ENCODE data around the gene PDCD1LG2.
A peak's percentile ranks its signal among the peaks of the same experiment; 100 is the strongest.
"Not testable (repeated sequence)": the region's sequence is repeated elsewhere in the genome, so short reads cannot be mapped to it uniquely, and the experiment has no call there.

The PDCD1LG2 gene

DNA sequence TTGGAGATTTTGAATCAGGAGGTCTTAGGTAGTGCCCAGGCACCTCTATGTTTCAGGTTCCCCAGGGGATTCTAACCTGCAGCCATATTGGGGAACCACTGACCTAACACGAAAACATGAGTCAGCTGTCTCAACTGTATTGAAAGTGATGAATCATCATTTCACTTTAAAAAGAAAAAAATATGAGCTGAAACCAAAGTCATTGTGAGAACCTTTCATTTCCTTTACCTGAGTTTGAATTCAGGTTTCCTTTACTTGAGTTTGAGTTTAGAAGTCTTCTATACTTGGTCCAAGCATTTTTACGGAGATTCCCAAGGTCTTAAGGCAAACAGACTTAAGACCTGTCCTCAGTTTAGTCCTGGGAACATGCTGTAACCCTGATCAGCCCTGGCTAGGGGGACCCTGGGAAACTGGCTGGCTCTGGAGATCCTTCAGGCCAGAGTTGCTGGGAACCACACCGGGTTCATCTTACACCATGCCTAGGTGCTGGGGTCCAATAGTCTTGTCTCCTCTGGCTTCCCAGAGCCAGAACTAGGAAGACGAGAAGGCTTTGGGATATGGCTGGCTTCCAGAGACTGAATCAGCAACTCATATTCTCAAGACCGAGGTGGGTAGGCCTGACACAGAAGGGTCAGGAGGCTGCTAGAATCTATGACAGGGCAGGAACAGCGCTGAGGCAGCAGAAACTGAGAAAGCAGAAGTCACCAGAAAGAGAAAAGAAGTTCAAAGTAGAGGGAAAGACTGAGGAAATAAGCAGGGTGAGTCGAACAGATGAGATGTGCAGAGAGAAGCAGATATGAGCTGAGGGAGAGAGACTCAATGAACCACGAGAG, 16.4 kb upstream of the PDCD1LG2 start:
- no peaks in the 10 kb centered on the region for H3K27me3 ChIP-seq
- H3K27ac ChIP-seq: no peak overlapping the region
- no peaks in the 10 kb centered on the region for H3K4me1 ChIP-seq
- no peaks in the 10 kb centered on the region for H3K36me3 ChIP-seq
- no peaks in the 10 kb centered on the region for H4K20me1 ChIP-seq
- no peak overlapping the region for H3K9ac ChIP-seq
- H3K4me2 ChIP-seq: no peak overlapping the region
- H3K4me3 ChIP-seq: no peak overlapping the region
- TF ChIP-seq Cebpa-rat (IDR thresholded peaks at IDR 0.05): no peak
- no peaks in the 10 kb centered on the region for H3K9me3 ChIP-seq

DNA sequence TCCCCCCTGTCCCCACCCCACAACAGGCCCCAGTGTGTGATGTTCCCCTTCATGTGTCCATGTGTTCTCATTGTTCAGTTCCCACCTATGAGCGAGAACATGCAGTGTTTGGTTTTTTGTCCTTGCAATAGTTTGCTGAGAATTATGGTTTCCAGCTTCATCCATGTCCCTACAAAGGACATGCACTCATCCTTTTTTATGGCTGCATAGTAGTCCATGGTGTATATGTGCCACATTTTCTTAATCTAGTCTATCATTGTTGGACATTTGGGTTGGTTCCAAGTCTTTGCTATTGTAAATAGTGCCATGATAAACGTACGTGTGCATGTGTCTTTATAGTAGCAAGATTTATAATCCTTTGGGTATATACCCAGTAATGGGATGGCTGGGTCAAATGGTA, 15.6 kb upstream of the PDCD1LG2 start:
- not testable (repeated sequence) for H3K4me1 ChIP-seq, H3K9me3 ChIP-seq, H3K4me2 ChIP-seq, H3K9ac ChIP-seq, H3K36me3 ChIP-seq, H4K20me1 ChIP-seq, H3K4me3 ChIP-seq, H3K27ac ChIP-seq, H3K27me3 ChIP-seq

DNA sequence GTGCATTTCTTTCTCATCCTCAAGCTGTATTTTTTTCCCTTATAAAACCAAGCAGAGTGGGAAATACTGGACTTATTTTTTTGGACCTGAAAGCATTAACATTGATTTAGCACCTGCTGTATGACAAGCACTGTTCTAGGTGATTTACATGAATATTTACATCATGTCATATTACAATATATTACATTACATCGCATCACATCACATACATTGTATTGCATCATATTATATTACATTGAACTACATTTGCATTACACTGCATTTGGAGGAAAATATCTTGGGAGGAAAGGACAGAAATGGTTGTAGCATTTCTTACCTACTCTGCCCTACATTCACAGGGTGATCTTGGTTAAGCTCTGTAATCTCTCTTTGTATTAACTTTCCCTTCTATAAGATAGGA, 11.2 kb upstream of the PDCD1LG2 start:
- no peaks in the 10 kb centered on the region for H3K9me3 ChIP-seq
- H3K36me3 ChIP-seq: peaks cover 12% of the 10 kb centered on the region; the same call in 1 of the 2 replicates
- no peak overlapping the region for H3K4me3 ChIP-seq
- H3K4me2 ChIP-seq: no peak overlapping the region
- no peak for TF ChIP-seq Cebpa-rat (IDR thresholded peaks at IDR 0.05)
- H4K20me1 ChIP-seq: no peaks in the 10 kb centered on the region
- no peak overlapping the region for H3K27ac ChIP-seq
- H3K27me3 ChIP-seq: no peaks in the 10 kb centered on the region
- peaks cover 12% of the 10 kb centered on the region for H3K4me1 ChIP-seq
- H3K9ac ChIP-seq: no peak overlapping the region

DNA sequence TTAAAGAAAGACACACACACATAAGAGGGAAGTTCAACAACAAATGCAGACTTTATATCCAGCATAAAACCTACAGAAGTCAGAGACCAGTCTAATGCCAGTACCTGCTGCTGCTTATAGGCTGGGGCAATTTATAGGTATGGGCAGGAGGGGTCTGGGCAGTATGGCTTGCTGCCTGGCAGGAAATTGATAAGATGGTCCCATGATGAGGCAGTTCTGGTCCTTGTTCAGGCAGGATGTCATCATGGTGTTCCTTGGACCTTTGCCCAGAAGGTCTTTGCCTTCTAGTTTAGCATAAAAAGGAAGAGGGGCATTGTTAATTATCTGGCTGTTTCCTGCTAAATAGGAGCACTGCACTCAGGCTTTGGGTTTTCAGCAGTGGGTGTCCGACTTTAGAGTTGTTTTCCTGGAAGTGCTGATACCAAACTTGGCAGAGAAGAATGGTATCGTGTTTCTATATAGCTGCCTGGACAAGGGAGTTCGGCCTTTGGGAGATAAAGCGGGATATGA, 10.4 kb upstream of the PDCD1LG2 start:
- Histone ChIP-seq H3K9ac (no peak overlapping the region), H3K27ac (no peak overlapping the region)
- TF ChIP-seq Cebpa-rat (IDR thresholded peaks at IDR 0.05): no peak

DNA sequence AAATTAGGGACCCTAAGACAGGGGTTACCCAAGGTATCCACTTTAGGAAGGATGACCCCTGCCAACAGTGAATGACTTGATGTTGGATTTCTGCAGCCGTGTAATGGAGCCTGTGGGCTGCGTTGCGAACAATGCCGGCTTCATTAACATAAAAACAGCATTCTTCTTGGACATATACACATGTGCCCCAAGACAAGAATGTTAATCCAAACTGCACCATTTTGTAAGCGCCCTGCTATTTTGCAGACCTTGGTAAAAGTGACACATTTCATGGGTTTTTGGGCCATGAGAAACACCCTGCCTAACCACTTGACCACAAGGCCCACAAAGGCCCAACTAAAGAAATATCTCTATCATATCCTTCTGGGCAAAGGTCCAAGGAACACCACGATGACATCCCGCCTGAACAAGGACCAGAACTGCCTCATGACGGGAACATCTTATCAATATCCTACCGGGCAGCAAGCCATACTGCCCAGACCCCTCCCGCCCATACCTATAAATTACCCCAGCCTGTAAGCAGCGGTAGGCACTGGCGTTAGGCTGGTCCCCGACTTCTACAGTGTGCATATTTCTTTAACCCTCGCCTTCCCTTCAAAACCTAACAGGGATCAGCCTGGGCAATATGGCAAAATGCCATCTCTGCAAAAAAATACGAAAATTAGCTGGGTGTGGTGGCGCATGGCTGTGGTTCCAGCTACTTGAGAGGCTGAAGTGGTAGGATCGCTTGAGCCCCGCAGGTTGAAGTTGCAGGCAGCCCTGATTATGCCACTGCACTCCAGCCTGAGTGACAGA, 9.7 kb upstream of the PDCD1LG2 start:
- peak overlapping the region; percentile 13; the same call in 1 of the 2 replicates for H3K4me2 ChIP-seq
- no peaks in the 10 kb centered on the region for H3K9me3 ChIP-seq
- no peak overlapping the region for H3K4me3 ChIP-seq
- no peak overlapping the region for H3K27ac ChIP-seq
- H3K27me3 ChIP-seq: no peaks in the 10 kb centered on the region
- TF ChIP-seq Cebpa-rat (IDR thresholded peaks at IDR 0.05): no peak
- no peak overlapping the region for H3K9ac ChIP-seq
- H4K20me1 ChIP-seq: no peaks in the 10 kb centered on the region
- H3K36me3 ChIP-seq: peaks cover 12% of the 10 kb centered on the region; the same call in 1 of the 2 replicates
- H3K4me1 ChIP-seq: peaks cover 12% of the 10 kb centered on the region

More for the DNA sequence above, 10.4 kb upstream of the PDCD1LG2 start:
- H4K20me1 ChIP-seq: no peaks in the 10 kb centered on the region
- no peak overlapping the region for H3K4me3 ChIP-seq
- H3K4me2 ChIP-seq: peak overlapping the region; percentile 13; the same call in 1 of the 2 replicates
- H3K4me1 ChIP-seq: peaks cover 12% of the 10 kb centered on the region
- no peaks in the 10 kb centered on the region for H3K9me3 ChIP-seq
- no peaks in the 10 kb centered on the region for H3K27me3 ChIP-seq
- peaks cover 12% of the 10 kb centered on the region; the same call in 1 of the 2 replicates for H3K36me3 ChIP-seq

DNA sequence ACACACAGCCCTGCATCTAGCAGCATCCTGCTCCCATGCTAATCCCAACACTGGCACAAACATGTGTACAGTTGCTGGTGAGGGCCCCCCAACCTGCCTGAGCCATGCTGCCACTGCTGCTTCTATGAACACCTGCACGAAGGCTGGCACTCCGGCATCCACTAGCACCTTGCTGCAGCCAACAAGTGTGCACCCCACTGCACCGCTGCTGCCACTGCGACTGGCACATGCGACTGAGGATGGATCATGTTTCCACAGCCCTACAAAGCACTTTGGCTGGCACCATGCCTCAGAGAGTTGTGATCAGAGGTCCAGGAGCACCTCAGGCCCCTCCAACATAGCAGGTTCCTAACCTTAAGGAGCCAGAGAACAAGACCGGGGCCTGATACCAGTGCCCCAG, 7.8 kb upstream of the PDCD1LG2 start:
- Histone ChIP-seq H3K4me2 (no peak overlapping the region), H3K4me1 (peaks cover 12% of the 10 kb centered on the region), H3K4me3 (no peak overlapping the region), H3K36me3 (peaks cover 12% of the 10 kb centered on the region; the same call in 1 of the 2 replicates), H3K27me3 (no peaks in the 10 kb centered on the region), H4K20me1 (no peaks in the 10 kb centered on the region), H3K9ac (no peak overlapping the region), H3K27ac (no peak overlapping the region), H3K9me3 (no peaks in the 10 kb centered on the region)
- no peak for TF ChIP-seq Cebpa-rat (IDR thresholded peaks at IDR 0.05)

DNA sequence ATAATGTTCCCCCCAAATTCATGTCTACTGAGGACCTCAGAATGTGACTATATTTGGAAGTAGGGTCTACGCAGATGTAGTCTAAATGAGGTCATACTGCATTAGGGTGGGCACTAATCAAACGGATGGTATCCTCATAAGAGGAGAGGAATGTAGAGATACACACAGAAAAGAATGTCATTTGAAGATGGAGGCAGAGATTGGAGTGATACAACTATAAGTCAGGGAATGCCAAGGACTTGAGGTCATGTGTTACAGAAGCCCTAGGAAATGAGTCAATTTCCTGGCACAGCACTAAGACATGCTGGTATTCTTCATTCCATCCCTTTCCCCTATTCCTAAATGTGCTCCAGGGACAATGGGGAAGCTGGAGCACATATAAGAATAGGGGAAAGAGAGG, 758 bp upstream of the PDCD1LG2 start:
- H3K36me3 ChIP-seq: no peaks in the 10 kb centered on the region
- no peak overlapping the region for H3K9ac ChIP-seq
- H3K4me1 ChIP-seq: no peaks in the 10 kb centered on the region
- H3K27me3 ChIP-seq: no peaks in the 10 kb centered on the region
- H3K4me3 ChIP-seq: no peak overlapping the region
- no peak overlapping the region for H3K27ac ChIP-seq
- no peaks in the 10 kb centered on the region for H3K9me3 ChIP-seq
- H4K20me1 ChIP-seq: no peaks in the 10 kb centered on the region
- no peak for TF ChIP-seq Cebpa-rat (IDR thresholded peaks at IDR 0.05)
- no peak overlapping the region for H3K4me2 ChIP-seq

DNA sequence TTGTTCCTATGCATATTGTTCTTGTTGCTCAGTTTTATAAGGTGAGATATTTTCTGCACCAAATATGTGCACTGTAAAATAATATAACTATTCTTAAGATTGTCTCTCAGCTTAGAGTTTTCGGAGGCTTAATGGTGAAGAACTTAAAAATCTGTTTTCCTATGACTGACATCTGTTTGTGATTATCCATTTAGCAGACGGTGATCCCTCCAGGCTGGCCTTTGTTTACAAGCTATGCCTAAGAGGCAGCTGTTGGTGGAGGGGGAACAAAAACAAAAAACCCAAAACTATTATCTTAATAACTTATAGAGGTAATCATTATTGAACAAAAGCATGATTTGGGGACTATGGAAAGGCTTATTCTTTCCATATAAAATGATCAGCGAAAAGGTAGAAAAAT, 658 bp downstream of the PDCD1LG2 start:
- Histone ChIP-seq H3K4me1 (no peaks in the 10 kb centered on the region), H3K4me2 (no peak overlapping the region), H3K27me3 (no peaks in the 10 kb centered on the region), H3K27ac (no peak overlapping the region), H3K4me3 (no peak overlapping the region), H3K9me3 (no peaks in the 10 kb centered on the region), H3K9ac (no peak overlapping the region), H3K36me3 (no peaks in the 10 kb centered on the region), H4K20me1 (no peaks in the 10 kb centered on the region)
- TF ChIP-seq Cebpa-rat (IDR thresholded peaks at IDR 0.05): no peak

DNA sequence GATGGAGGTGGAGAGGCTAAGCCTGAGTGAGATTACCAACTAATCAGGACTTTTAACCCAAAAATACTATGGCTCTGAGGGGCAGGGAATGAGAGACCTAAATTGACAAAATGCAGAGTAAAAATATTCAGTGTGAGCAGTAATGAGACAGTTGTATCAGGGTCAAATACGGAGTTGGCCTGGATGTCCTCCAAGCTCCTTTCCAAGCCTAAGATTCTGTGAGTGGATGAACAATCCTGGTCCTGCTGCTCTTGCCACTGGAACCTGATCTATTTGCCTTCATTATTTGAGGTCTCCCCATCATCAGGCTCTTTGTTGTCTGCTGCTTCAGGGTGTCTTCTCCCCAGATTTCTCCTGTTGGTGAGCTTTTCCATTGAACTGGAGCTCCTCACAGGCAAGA, 1.1 kb downstream of the PDCD1LG2 start:
- Histone ChIP-seq H3K9ac (no peak overlapping the region), H3K36me3 (peaks cover 3% of the 10 kb centered on the region; the same call in 1 of the 2 replicates), H3K4me2 (no peak overlapping the region), H3K4me3 (no peak overlapping the region), H3K9me3 (peaks cover 4% of the 10 kb centered on the region; the same call in 1 of the 2 replicates), H3K4me1 (no peaks in the 10 kb centered on the region), H3K27ac (no peak overlapping the region), H3K27me3 (no peaks in the 10 kb centered on the region), H4K20me1 (no peaks in the 10 kb centered on the region)
- no peak for TF ChIP-seq Cebpa-rat (IDR thresholded peaks at IDR 0.05)
